SK-N-MC (cell line): Measurements from ENCODE around the gene SPATA46.
A peak's percentile ranks its signal among the peaks of the same experiment; 100 is the strongest.
"Not testable (repeated sequence)": the region's sequence is repeated elsewhere in the genome, so short reads cannot be mapped to it uniquely, and the experiment has no call there.

ENCODE experiments used
- DNase-seq: peaks from one replicate; pipeline ENCODE4 v3.0.0-alpha.2; 2011; ENCODE audit warnings: low read depth, low spot score
- H3K27ac ChIP-seq: fragments of 200-600 bp; sonication (generic); 2 replicates; pipeline ENCODE4 v1.5.1; 2016; ENCODE audit warnings: mixed run types
- H3K36me3 ChIP-seq: fragments of 200-600 bp; sonication (generic); 2 replicates; pipeline ENCODE4 v1.6.1; 2017; ENCODE audit warnings: antibody characterized with exemption, low read length, mixed read lengths; ENCODE audit not compliant: insufficient read depth
- H3K4me3 ChIP-seq: fragments of 200-600 bp; sonication (generic); 2 replicates; pipeline ENCODE4 v1.5.1; 2016
- H3K9ac ChIP-seq: fragments of 200-600 bp; sonication (generic); 2 replicates; pipeline ENCODE4 v1.8.0; 2017; ENCODE audit warnings: mixed run types, mixed read lengths; ENCODE audit not compliant: insufficient read length
- H3K9me3 ChIP-seq: fragments of 200-600 bp; sonication (generic); 2 replicates; pipeline ENCODE4 v1.6.1; 2017; ENCODE audit warnings: low read depth, mild to moderate bottlenecking, antibody characterized with exemption, low read length, moderate library complexity, mixed read lengths
- EZH2 ChIP-seq: fragments of 200-600 bp; sonication (generic); IDR thresholded peaks from one replicate; pipeline ENCODE4 v1.6.1; 2017; ENCODE audit warnings: antibody characterized with exemption
- FOXP2 ChIP-seq: optimal IDR thresholded peaks from 2 replicates; pipeline ENCODE3; 2011; ENCODE audit warnings: mild to moderate bottlenecking, moderate library complexity; ENCODE audit not compliant: insufficient read depth; ENCODE audit errors: extremely low read length, control extremely low read depth
- POLR2AphosphoS5 ChIP-seq: IDR thresholded peaks from 2 replicates; pipeline ENCODE4 v1.6.1; 2012; ENCODE audit warnings: mild to moderate bottlenecking, low read depth, low read length, borderline replicate concordance

SPATA46 gene

GRCh38 chr1:162359523-162360236 lies 17.0 kb downstream of the SPATA46 start:
- peaks cover 53% of the 10 kb centered on the region; the same call in 1 of the 2 replicates for H3K36me3 ChIP-seq
- H3K4me3 ChIP-seq = no peak overlapping the region
- no peaks in the 10 kb centered on the region for H3K9me3 ChIP-seq
- H3K27ac ChIP-seq = no peak overlapping the region
- no peak overlapping the region for H3K9ac ChIP-seq
- no peak for TF ChIP-seq FOXP2
- TF ChIP-seq EZH2 = no peak
- TF ChIP-seq POLR2AphosphoS5 = no peak
- DNase-seq = no peak

- peak overlapping the region; percentile 36; the same call in 1 of the 2 replicates for H3K27ac ChIP-seq
- peaks cover 53% of the 10 kb centered on the region; the same call in 1 of the 2 replicates for H3K36me3 ChIP-seq
- no peak overlapping the region for H3K4me3 ChIP-seq
- H3K9ac ChIP-seq = no peak overlapping the region
- H3K9me3 ChIP-seq = no peaks in the 10 kb centered on the region
- TF ChIP-seq EZH2 = no peak
- no peak for TF ChIP-seq FOXP2
- no peak for TF ChIP-seq POLR2AphosphoS5
- DNase-seq = no peak
Observed at GRCh38 chr1:162358928-162359327, 17.7 kb downstream of the SPATA46 start.

GRCh38 chr1:162357681-162358266 lies 18.9 kb downstream of the SPATA46 start:
- H3K27ac ChIP-seq = peak overlapping the region; percentile 54; the same call in 1 of the 2 replicates
- H3K9me3 ChIP-seq = no peaks in the 10 kb centered on the region
- peak; percentile 40 for DNase-seq
- no peak for TF ChIP-seq EZH2
- no peak for TF ChIP-seq POLR2AphosphoS5
- TF ChIP-seq FOXP2 = no peak
- peaks cover 54% of the 10 kb centered on the region; the same call in 1 of the 2 replicates for H3K36me3 ChIP-seq
- no peak overlapping the region for H3K9ac ChIP-seq
- no peak overlapping the region for H3K4me3 ChIP-seq

GRCh38 chr1:162353702-162354101 lies 23.0 kb downstream of the SPATA46 start:
- peaks cover 35% of the 10 kb centered on the region; the same call in 1 of the 2 replicates for H3K36me3 ChIP-seq
- H3K9me3 ChIP-seq = no peaks in the 10 kb centered on the region
- no peak for DNase-seq
- no peak overlapping the region for H3K9ac ChIP-seq
- no peak overlapping the region for H3K4me3 ChIP-seq
- no peak overlapping the region for H3K27ac ChIP-seq
- TF ChIP-seq EZH2 (no peak), FOXP2 (no peak), POLR2AphosphoS5 (no peak)

GRCh38 chr1:162353078-162353477 lies 23.6 kb downstream of the SPATA46 start:
- DNase-seq = no peak
- H3K9ac ChIP-seq = no peak overlapping the region
- H3K4me3 ChIP-seq = no peak overlapping the region
- H3K36me3 ChIP-seq = peaks cover 31% of the 10 kb centered on the region; the same call in 1 of the 2 replicates
- H3K27ac ChIP-seq = no peak overlapping the region
- no peak for TF ChIP-seq FOXP2
- TF ChIP-seq EZH2 = no peak
- TF ChIP-seq POLR2AphosphoS5 = no peak
- no peaks in the 10 kb centered on the region for H3K9me3 ChIP-seq

- H3K36me3 ChIP-seq = peaks cover 32% of the 10 kb centered on the region; the same call in 1 of the 2 replicates
- H3K9me3 ChIP-seq, H3K27ac ChIP-seq, H3K4me3 ChIP-seq, H3K9ac ChIP-seq, DNase-seq: not testable (repeated sequence)
Observed at GRCh38 chr1:162351874-162352273, 24.8 kb downstream of the SPATA46 start.

GRCh38 chr1:162351246-162351842 lies 25.3 kb downstream of the SPATA46 start:
- no peak overlapping the region for H3K27ac ChIP-seq

GRCh38 chr1:162349635-162350330 lies 26.9 kb downstream of the SPATA46 start:
- Histone ChIP-seq H3K27ac (peak overlapping the region; percentile 42; the same call in 1 of the 2 replicates), H3K9ac (no peak overlapping the region), H3K9me3 (no peaks in the 10 kb centered on the region), H3K36me3 (peaks cover 24% of the 10 kb centered on the region; the same call in 1 of the 2 replicates), H3K4me3 (no peak overlapping the region)
- DNase-seq = no peak
- TF ChIP-seq POLR2AphosphoS5 (no peak), FOXP2 (no peak), EZH2 (no peak)

More at GRCh38 chr1:162351246-162351842, 25.3 kb downstream of the SPATA46 start:
- Histone ChIP-seq H3K9ac (no peak overlapping the region), H3K4me3 (no peak overlapping the region), H3K9me3 (no peaks in the 10 kb centered on the region), H3K36me3 (peaks cover 36% of the 10 kb centered on the region; the same call in 1 of the 2 replicates)
- TF ChIP-seq EZH2 = no peak
- no peak for DNase-seq
